Gastroesophageal sphincter (tissue), 3 donors: ENCODE measurements around the gene DLGAP5.

Experiments used
- EP300 ChIP-seq: sonication (generic); formaldehyde crosslinking; IDR thresholded peaks from one replicate; pipeline ENCODE4 v1.6.1; 2017; ENCODE audit warnings: antibody characterized with exemption, mild to moderate bottlenecking
- POLR2A ChIP-seq, 2 donors: fragments of 450-650 bp; IDR thresholded peaks; one replicate each; pipeline ENCODE4 v1.6.1; 2017; ENCODE audit warnings: antibody characterized with exemption in 2 of 2, mild to moderate bottlenecking in 2 of 2, moderate library complexity in 1 of 2
- POLR2AphosphoS5 ChIP-seq: sonication (generic); formaldehyde crosslinking; IDR thresholded peaks from one replicate; pipeline ENCODE4 v1.6.1; 2017; ENCODE audit warnings: antibody characterized with exemption
- TF ChIP-seq, protein P1 (sequence below), 4 experiments: fragments of 200-600 bp in 2 of 4; fragments of 450-650 bp in 2 of 4; sonication (generic) in 1 of 4; IDR thresholded peaks; one replicate each; pipeline ENCODE4 v1.5.1; 2017 to 2019; ENCODE audit warnings: antibody characterized with exemption in 4 of 4, mild to moderate bottlenecking in 2 of 4, moderate library complexity in 2 of 4

DNA sequence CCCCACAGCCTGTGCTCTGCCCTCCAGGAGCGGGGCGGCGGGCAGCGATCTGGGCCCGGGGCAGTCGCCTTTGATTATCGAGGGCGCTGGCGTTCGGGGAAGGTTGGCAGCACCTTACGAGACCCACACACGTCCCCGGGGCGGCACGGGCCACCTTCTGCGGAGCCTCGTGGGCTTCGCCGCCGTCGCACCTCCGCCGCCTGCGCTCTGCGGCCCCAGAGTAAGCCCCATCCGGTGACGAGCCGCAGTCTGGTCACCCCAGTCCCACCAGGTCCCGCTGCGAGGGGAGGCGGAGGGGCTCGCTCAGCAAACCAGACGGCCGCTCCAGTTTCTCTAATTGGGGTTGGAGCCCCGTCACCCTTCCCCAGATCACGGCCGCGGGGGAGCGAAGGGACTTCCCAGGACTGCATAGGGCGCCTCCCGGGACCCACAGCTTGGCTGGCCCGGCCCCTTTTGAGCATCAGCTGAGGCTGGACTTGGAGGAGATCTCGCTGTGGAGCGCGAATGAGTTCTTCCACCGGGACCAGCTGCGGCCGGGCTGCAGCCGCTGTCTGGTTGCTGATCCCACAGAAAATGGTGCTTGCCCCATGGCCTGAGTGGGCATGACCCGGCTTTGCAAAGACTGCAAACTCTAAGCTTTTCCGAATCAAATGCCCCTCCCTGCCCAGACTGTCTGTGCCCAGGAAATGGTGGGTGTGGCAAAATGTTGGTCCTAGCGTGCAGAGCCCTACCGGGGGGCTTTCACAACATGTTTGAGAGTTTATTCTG is 61.8 kb downstream of the DLGAP5 start:
- TF ChIP-seq, protein P1, sequence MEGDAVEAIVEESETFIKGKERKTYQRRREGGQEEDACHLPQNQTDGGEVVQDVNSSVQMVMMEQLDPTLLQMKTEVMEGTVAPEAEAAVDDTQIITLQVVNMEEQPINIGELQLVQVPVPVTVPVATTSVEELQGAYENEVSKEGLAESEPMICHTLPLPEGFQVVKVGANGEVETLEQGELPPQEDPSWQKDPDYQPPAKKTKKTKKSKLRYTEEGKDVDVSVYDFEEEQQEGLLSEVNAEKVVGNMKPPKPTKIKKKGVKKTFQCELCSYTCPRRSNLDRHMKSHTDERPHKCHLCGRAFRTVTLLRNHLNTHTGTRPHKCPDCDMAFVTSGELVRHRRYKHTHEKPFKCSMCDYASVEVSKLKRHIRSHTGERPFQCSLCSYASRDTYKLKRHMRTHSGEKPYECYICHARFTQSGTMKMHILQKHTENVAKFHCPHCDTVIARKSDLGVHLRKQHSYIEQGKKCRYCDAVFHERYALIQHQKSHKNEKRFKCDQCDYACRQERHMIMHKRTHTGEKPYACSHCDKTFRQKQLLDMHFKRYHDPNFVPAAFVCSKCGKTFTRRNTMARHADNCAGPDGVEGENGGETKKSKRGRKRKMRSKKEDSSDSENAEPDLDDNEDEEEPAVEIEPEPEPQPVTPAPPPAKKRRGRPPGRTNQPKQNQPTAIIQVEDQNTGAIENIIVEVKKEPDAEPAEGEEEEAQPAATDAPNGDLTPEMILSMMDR (IDR thresholded peaks at IDR 0.05), result no peak
- peak in 1 of 2 donors; percentile 10 for TF ChIP-seq POLR2A (IDR thresholded peaks at IDR 0.05)
- no peak for TF ChIP-seq POLR2AphosphoS5
- no peak for TF ChIP-seq EP300
